ENCODE measurements around the gene ZCCHC12.
"Not testable (repeated sequence)": the region's sequence is repeated elsewhere in the genome, so short reads cannot be mapped to it uniquely, and the experiment has no call there.

ZCCHC12 gene

GRCh38 chrX:118823263-118824172 is at the start of gene ZCCHC12:
ZCCHC12 (plus strand) TSS chrX:118823824; CDS start chrX:118825245, 1,421 bp downstream.
- DNase-seq, result no peak

GRCh38 chrX:118779581-118779980 is 44.0 kb upstream of the ZCCHC12 start:
- DNase-seq, result no peak

GRCh38 chrX:118780509-118780908 is 43.1 kb upstream of the ZCCHC12 start:
- no peak for DNase-seq

- no peak for DNase-seq
Measured at GRCh38 chrX:118780911-118781310, 42.7 kb upstream of the ZCCHC12 start.

GRCh38 chrX:118795528-118796280 is 27.9 kb upstream of the ZCCHC12 start:
- no peak for DNase-seq

GRCh38 chrX:118802857-118803256 is 20.8 kb upstream of the ZCCHC12 start:
- DNase-seq, result no peak

GRCh38 chrX:118807151-118808017 is 16.2 kb upstream of the ZCCHC12 start:
- DNase-seq, result no peak

- DNase-seq, result not testable (repeated sequence)
Measured at GRCh38 chrX:118817257-118817656, 6.4 kb upstream of the ZCCHC12 start.

- no peak for DNase-seq
Measured at GRCh38 chrX:118824173-118824730, 628 bp downstream of the ZCCHC12 start.

GRCh38 chrX:118825227-118825626 is 1.6 kb downstream of the ZCCHC12 start:
- DNase-seq, result no peak

GRCh38 chrX:118839334-118839958 is 15.8 kb downstream of the ZCCHC12 start:
- no peak for DNase-seq

GRCh38 chrX:118847676-118848075 is 24.1 kb downstream of the ZCCHC12 start:
- no peak for DNase-seq

- DNase-seq, result no peak
Measured at GRCh38 chrX:118853596-118853995, 30.0 kb downstream of the ZCCHC12 start.

- no peak for DNase-seq
Measured at GRCh38 chrX:118855681-118856310, 32.2 kb downstream of the ZCCHC12 start.

- no peak for DNase-seq
Measured at GRCh38 chrX:118857006-118857405, 33.4 kb downstream of the ZCCHC12 start.

- DNase-seq, result no peak
Measured at GRCh38 chrX:118861338-118861737, 37.7 kb downstream of the ZCCHC12 start.

- no peak for DNase-seq
Measured at GRCh38 chrX:118862091-118862490, 38.5 kb downstream of the ZCCHC12 start.

- DNase-seq, result no peak
Measured at GRCh38 chrX:118862979-118863378, 39.4 kb downstream of the ZCCHC12 start.

- DNase-seq, result no peak
Measured at GRCh38 chrX:118864063-118864635, 40.5 kb downstream of the ZCCHC12 start.

- no peak for DNase-seq
Measured at GRCh38 chrX:118865231-118865630, 41.6 kb downstream of the ZCCHC12 start.

- no peak for DNase-seq
Measured at GRCh38 chrX:118867251-118867650, 43.6 kb downstream of the ZCCHC12 start.
